ENCODE measurements around the gene TMC8. TPM values are rescaled to one million over a fixed set of nuclear protein-coding genes. Genes with fewer than 3 reads are reported as not detected.

Gene TMC8
- total RNA-seq, 6 donors from 2014 or later: 10.8 to 65.0 (median 33.8) TPM

GRCh38 chr17:78148286-78149016 is 17.9 kb downstream of the TMC8 start:
- 68 to 78% methylated on average over 14 of the region's 14 CpGs for WGBS, 2 donors
- Histone ChIP-seq H3K27me3 (no peaks in the 10 kb centered on the region), H3K4me3 (no peak overlapping the region), H3K36me3 (no peaks in the 10 kb centered on the region), H3K4me1 (peaks cover 33 to 62% (median 46%) of the 10 kb centered on the region in 4 donors), H3K9me3 (no peaks in the 10 kb centered on the region), H3K27ac (no peak overlapping the region)
- DNase-seq (no peak), ATAC-seq (ENCODE audit: low FRiP score in 2 of 2) (no peak)
- TF ChIP-seq, protein P1, sequence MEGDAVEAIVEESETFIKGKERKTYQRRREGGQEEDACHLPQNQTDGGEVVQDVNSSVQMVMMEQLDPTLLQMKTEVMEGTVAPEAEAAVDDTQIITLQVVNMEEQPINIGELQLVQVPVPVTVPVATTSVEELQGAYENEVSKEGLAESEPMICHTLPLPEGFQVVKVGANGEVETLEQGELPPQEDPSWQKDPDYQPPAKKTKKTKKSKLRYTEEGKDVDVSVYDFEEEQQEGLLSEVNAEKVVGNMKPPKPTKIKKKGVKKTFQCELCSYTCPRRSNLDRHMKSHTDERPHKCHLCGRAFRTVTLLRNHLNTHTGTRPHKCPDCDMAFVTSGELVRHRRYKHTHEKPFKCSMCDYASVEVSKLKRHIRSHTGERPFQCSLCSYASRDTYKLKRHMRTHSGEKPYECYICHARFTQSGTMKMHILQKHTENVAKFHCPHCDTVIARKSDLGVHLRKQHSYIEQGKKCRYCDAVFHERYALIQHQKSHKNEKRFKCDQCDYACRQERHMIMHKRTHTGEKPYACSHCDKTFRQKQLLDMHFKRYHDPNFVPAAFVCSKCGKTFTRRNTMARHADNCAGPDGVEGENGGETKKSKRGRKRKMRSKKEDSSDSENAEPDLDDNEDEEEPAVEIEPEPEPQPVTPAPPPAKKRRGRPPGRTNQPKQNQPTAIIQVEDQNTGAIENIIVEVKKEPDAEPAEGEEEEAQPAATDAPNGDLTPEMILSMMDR (IDR thresholded peaks at IDR 0.05): no peak
- no peak for TF ChIP-seq EP300 (IDR thresholded peaks at IDR 0.05)
- no peak for TF ChIP-seq POLR2A (IDR thresholded peaks at IDR 0.05)
- TF ChIP-seq POLR2AphosphoS5 (IDR thresholded peaks at IDR 0.05): no peak

GRCh38 chr17:78151514-78152008 is 21.0 kb downstream of the TMC8 start:
- peak in 1 of 2 donors; percentile 72 for DNase-seq

DNA sequence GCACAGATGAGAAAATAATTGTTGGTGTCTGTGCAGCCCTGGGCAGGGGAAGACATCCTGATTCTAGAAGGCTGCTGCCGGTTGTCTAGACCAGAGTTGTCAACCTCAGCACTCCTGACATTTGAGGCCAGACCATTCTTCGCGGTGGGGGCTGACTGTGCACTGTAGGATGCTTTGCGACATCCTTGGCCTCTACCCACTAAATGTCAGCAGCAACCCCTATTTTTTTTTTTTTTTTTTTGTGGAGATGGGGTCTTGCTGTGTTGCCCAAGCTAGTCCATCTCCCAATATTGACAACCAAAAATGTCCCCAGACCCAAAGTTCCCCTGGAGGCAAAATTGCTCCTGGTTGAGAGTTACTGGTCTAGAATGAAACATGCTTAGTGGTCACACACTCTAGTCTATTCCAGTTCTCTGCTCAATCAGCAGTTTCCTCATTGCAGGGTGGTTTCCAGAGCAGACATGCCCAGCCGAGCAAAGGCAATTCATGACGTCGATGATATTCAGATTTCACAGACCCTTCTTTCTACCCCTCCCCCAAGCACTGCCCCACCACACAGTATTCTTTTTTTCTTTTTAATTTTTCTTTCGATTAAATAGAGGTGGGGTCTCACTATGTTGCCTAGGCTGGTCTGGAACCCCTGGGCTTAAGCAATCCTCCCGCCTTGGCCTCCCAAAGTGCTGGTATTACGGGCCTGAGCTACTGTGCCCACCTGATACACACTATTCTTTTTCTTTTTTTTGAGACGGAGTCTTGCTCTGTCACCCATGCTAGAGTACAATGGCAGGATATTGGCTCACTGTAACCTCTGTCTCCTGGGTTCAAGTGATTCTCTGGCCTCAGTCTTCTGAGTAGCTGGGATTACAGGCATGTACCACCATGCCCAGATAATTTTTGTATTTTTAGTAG is 24.6 kb downstream of the TMC8 start:
- no peak for DNase-seq
- peak in 1 of 2 donors; percentile 66 for ATAC-seq (ENCODE audit: low FRiP score in 2 of 2)
- 73 to 78% methylated on average over 11 of the region's 11 CpGs for whole genome bisulfite sequencing, 2 donors
- Histone ChIP-seq H3K27ac (peak overlapping the region in 1 of 4 donors; percentile 21), H3K27me3 (no peaks in the 10 kb centered on the region), H3K36me3 (no peaks in the 10 kb centered on the region), H3K4me3 (no peak overlapping the region), H3K9me3 (no peaks in the 10 kb centered on the region), H3K4me1 (peaks cover 13 to 18% (median 15%) of the 10 kb centered on the region in 4 donors)
- TF ChIP-seq POLR2AphosphoS5 (IDR thresholded peaks at IDR 0.05) (no peak), EP300 (IDR thresholded peaks at IDR 0.05) (no peak), POLR2A (IDR thresholded peaks at IDR 0.05) (peak in 1 of 4 donors; percentile 45)
- TF ChIP-seq, protein P1 (IDR thresholded peaks at IDR 0.05): no peak

More at GRCh38 chr17:78151514-78152008, 21.0 kb downstream of the TMC8 start:
- 37 to 40% methylated on average over 7 of the region's 7 CpGs for WGBS, 2 donors
- no peak for TF ChIP-seq POLR2AphosphoS5 (IDR thresholded peaks at IDR 0.05)
- no peak for TF ChIP-seq EP300 (IDR thresholded peaks at IDR 0.05)
- TF ChIP-seq POLR2A (IDR thresholded peaks at IDR 0.05): no peak
- TF ChIP-seq, protein P1 (IDR thresholded peaks at IDR 0.05): no peak
- Histone ChIP-seq H3K9me3 (no peaks in the 10 kb centered on the region), H3K27ac (peak overlapping the region; percentile 42 to 69 (median 58)), H3K36me3 (no peaks in the 10 kb centered on the region), H3K4me1 (peaks cover 13 to 33% (median 18%) of the 10 kb centered on the region in 4 donors), H3K4me3 (no peak overlapping the region), H3K27me3 (no peaks in the 10 kb centered on the region)
- peak; percentile 13 to 69 for ATAC-seq (ENCODE audit: low FRiP score in 2 of 2)

- Histone ChIP-seq H3K4me1 (no peaks in the 10 kb centered on the region), H3K4me3 (no peak overlapping the region), H3K27ac (no peak overlapping the region), H3K9me3 (no peaks in the 10 kb centered on the region), H3K27me3 (no peaks in the 10 kb centered on the region), H3K36me3 (no peaks in the 10 kb centered on the region)
- 67% methylated on average over 10 of the region's 10 CpGs for WGBS, 2 donors
- TF ChIP-seq EP300 (IDR thresholded peaks at IDR 0.05) (no peak), POLR2AphosphoS5 (IDR thresholded peaks at IDR 0.05) (no peak), POLR2A (IDR thresholded peaks at IDR 0.05) (no peak)
- TF ChIP-seq, protein P1 (IDR thresholded peaks at IDR 0.05): no peak
- DNase-seq (no peak), ATAC-seq (ENCODE audit: low FRiP score in 2 of 2) (no peak)
Measured at GRCh38 chr17:78159575-78160158, 29.1 kb downstream of the TMC8 start.

Measured in upper lobe of left lung (tissue), 6 donors.